Spinal cord (tissue), 10 donors: ENCODE results near the gene FPR3. TPM values are rescaled to one million over a fixed set of nuclear protein-coding genes. Genes with fewer than 3 reads are reported as not detected.
A peak's percentile ranks its signal among the peaks of the same experiment; 100 is the strongest.

Experiments used
- DNase-seq, 6 donors: peaks; one replicate each; pipeline versions ENCODE4 v3.0.0 to v3.0.0-alpha.2; 2013 to 2015; ENCODE audit warnings: low spot score in 6 of 6, low read depth in 4 of 6
- H3K27ac ChIP-seq: one replicate; pipeline ENCODE4 v1.5.1; 2013; ENCODE audit warnings: low read depth, low read length, control low read depth
- H3K27me3 ChIP-seq: one replicate; pipeline ENCODE4 v1.6.1; 2013; ENCODE audit warnings: low read length; ENCODE audit not compliant: control insufficient read depth, insufficient read depth
- H3K36me3 ChIP-seq: one replicate; pipeline ENCODE4 v1.6.1; 2013; ENCODE audit warnings: low read length; ENCODE audit not compliant: control insufficient read depth, insufficient read depth
- H3K4me1 ChIP-seq: one replicate; pipeline ENCODE4 v1.6.1; 2013; ENCODE audit warnings: low read length; ENCODE audit not compliant: control insufficient read depth, insufficient read depth
- H3K4me3 ChIP-seq: one replicate; pipeline ENCODE4 v1.5.1; 2013; ENCODE audit warnings: low read depth, low read length, control low read depth
- H3K9me3 ChIP-seq: one replicate; pipeline ENCODE4 v1.6.1; 2013; ENCODE audit warnings: low read length; ENCODE audit not compliant: control insufficient read depth, insufficient read depth
- WGBS: methylation state at CpG from one replicate; pipeline ENCODE4 v1.1.5; 2013; ENCODE audit warnings: missing lambda C conversion rate; ENCODE audit not compliant: insufficient coverage; 5-methylcytosine and 5-hydroxymethylcytosine counted together
- polyA plus RNA-seq, 2 donors: library from polyadenylated mRNA; unstranded; fragments of 120-200 nt; gene quantifications; one replicate each; pipeline ENCODE4 v1.2.1, GENCODE V29; 2013; ENCODE audit not compliant: insufficient read length in 2 of 2
- total RNA-seq, 2 donors: library from RNA; depleted of rRNA in 1 of 2; stranded (reverse); fragments of 120-200 nt in 1 of 2; fragments of >200 nt in 1 of 2; gene quantifications; one replicate each; pipeline versions ENCODE4 v1.2.3 to v1.2.4, GENCODE V29; 2013 to 2014
- donor health status: healthy.

FPR3 gene
- total and polyA plus RNA-seq, 4 donors, result 0.09 to 2.6 (median 0.17) TPM; not detected in 1

- 95% methylated on average over 4 of the region's 9 CpGs for WGBS
- Histone ChIP-seq H3K4me1 (no peaks in the 10 kb centered on the region), H3K9me3 (no peaks in the 10 kb centered on the region), H3K4me3 (no peak overlapping the region), H3K36me3 (no peaks in the 10 kb centered on the region), H3K27me3 (no peaks in the 10 kb centered on the region), H3K27ac (no peak overlapping the region)
- no peak for DNase-seq
Measured at GRCh38 chr19:51815043-51815442, 20.1 kb downstream of the FPR3 start.

- DNase-seq, result no peak
- no CpG with 5 or more reads among the region's 1 CpG for WGBS
- no peak overlapping the region for H3K27ac ChIP-seq
Measured at GRCh38 chr19:51816711-51817110, 21.8 kb downstream of the FPR3 start.

GRCh38 chr19:51820011-51820410 is 25.1 kb downstream of the FPR3 start:
- H3K27ac ChIP-seq, result no peak overlapping the region
- DNase-seq, result no peak
- 60% methylated on average over 1 of the region's 3 CpGs for WGBS

More at GRCh38 chr19:51816711-51817110, 21.8 kb downstream of the FPR3 start:
- Histone ChIP-seq H3K4me1 (no peaks in the 10 kb centered on the region), H3K27me3 (no peaks in the 10 kb centered on the region), H3K36me3 (no peaks in the 10 kb centered on the region), H3K4me3 (no peak overlapping the region), H3K9me3 (no peaks in the 10 kb centered on the region)

GRCh38 chr19:51820831-51821446 is 26.0 kb downstream of the FPR3 start:
- H3K4me1 ChIP-seq, result no peaks in the 10 kb centered on the region
- H3K27ac ChIP-seq, result no peak overlapping the region
- H3K36me3 ChIP-seq, result no peaks in the 10 kb centered on the region
- no peaks in the 10 kb centered on the region for H3K9me3 ChIP-seq
- no peak overlapping the region for H3K4me3 ChIP-seq
- DNase-seq, result no peak
- WGBS, result 74% methylated on average over 4 of the region's 7 CpGs
- H3K27me3 ChIP-seq, result no peaks in the 10 kb centered on the region

More at GRCh38 chr19:51820011-51820410, 25.1 kb downstream of the FPR3 start:
- Histone ChIP-seq H3K27me3 (no peaks in the 10 kb centered on the region), H3K9me3 (no peaks in the 10 kb centered on the region), H3K36me3 (no peaks in the 10 kb centered on the region), H3K4me1 (no peaks in the 10 kb centered on the region), H3K4me3 (no peak overlapping the region)

- 71% methylated on average over 1 of the region's 3 CpGs for WGBS
- no peaks in the 10 kb centered on the region for H3K9me3 ChIP-seq
- H3K27me3 ChIP-seq, result no peaks in the 10 kb centered on the region
- H3K27ac ChIP-seq, result no peak overlapping the region
- no peak overlapping the region for H3K4me3 ChIP-seq
- no peak for DNase-seq
- no peaks in the 10 kb centered on the region for H3K4me1 ChIP-seq
- H3K36me3 ChIP-seq, result no peaks in the 10 kb centered on the region
Measured at GRCh38 chr19:51821456-51821855, 26.5 kb downstream of the FPR3 start.

- Histone ChIP-seq H3K27me3 (no peaks in the 10 kb centered on the region), H3K36me3 (no peaks in the 10 kb centered on the region), H3K9me3 (no peaks in the 10 kb centered on the region), H3K4me1 (no peaks in the 10 kb centered on the region), H3K27ac (no peak overlapping the region), H3K4me3 (no peak overlapping the region)
- DNase-seq, result no peak
Measured at GRCh38 chr19:51821921-51822320, 27.0 kb downstream of the FPR3 start.

GRCh38 chr19:51822325-51822724 is 27.4 kb downstream of the FPR3 start:
- Histone ChIP-seq H3K27ac (no peak overlapping the region), H3K27me3 (no peaks in the 10 kb centered on the region), H3K36me3 (no peaks in the 10 kb centered on the region), H3K9me3 (no peaks in the 10 kb centered on the region), H3K4me1 (no peaks in the 10 kb centered on the region), H3K4me3 (no peak overlapping the region)
- no peak for DNase-seq
- no CpG with 5 or more reads among the region's 2 CpGs for WGBS

GRCh38 chr19:51822946-51823345 is 28.0 kb downstream of the FPR3 start:
- Histone ChIP-seq H3K9me3 (no peaks in the 10 kb centered on the region), H3K27me3 (no peaks in the 10 kb centered on the region), H3K4me1 (no peaks in the 10 kb centered on the region), H3K27ac (no peak overlapping the region), H3K4me3 (no peak overlapping the region), H3K36me3 (no peaks in the 10 kb centered on the region)
- DNase-seq, result no peak
- WGBS, result no CpG with 5 or more reads among the region's 3 CpGs

GRCh38 chr19:51824281-51825005 is 29.5 kb downstream of the FPR3 start:
- no peaks in the 10 kb centered on the region for H3K36me3 ChIP-seq
- no peak overlapping the region for H3K27ac ChIP-seq
- H3K4me1 ChIP-seq, result no peaks in the 10 kb centered on the region
- no peaks in the 10 kb centered on the region for H3K27me3 ChIP-seq
- 93% methylated on average over 6 of the region's 13 CpGs for WGBS
- H3K4me3 ChIP-seq, result no peak overlapping the region
- DNase-seq, result no peak
- no peaks in the 10 kb centered on the region for H3K9me3 ChIP-seq

- Histone ChIP-seq H3K9me3 (no peaks in the 10 kb centered on the region), H3K27ac (no peak overlapping the region), H3K36me3 (no peaks in the 10 kb centered on the region), H3K4me3 (no peak overlapping the region), H3K4me1 (no peaks in the 10 kb centered on the region), H3K27me3 (no peaks in the 10 kb centered on the region)
- 94% methylated on average over 2 of the region's 2 CpGs for WGBS
- peak in 1 of 6 donors; percentile 1 for DNase-seq
Measured at GRCh38 chr19:51830274-51830673, 35.3 kb downstream of the FPR3 start.
